ENCODE results near the gene CALU. TPM values are rescaled to one million over a fixed set of nuclear protein-coding genes. Genes with fewer than 3 reads are reported as not detected.

Gene CALU
- total and polyA plus RNA-seq, 8 donors: 8.7 to 46.0 (median 20.8) TPM

DNA sequence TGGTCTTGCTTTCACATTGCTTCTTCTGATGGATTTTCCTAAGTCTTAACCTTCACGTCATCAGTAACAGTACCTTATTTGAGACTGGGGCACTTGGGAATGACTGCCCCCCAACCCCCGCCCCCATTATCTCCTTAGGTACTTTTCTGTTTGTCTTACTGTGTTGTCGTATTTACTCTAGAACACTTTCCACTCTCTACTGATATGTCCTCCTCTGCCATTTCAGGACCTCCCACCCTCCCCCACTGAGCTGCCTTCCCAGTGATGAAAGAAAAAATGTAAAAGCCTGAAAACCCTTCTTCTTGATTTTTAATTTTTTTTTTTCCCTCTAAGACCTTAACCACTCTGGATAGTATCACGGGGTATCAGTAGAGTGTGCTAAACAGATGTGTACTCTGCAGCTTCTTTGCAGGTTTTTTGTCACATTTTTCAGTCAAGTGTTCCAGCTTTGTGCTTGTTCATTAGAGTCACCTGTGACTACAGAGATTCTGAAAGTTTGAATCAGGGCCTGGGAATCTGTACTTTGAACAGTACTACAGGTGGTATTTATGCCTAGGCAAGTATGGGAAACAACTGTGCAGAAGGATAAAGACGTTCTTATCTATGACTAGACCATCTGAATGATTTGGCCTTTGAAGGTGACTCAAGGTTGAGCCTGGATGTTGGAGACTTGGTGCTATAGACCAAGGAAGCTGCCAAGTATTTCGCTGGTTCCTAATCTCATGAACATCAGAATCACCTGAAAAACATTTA lies 8.3 kb downstream of the CALU start:
- TF ChIP-seq, protein P1, sequence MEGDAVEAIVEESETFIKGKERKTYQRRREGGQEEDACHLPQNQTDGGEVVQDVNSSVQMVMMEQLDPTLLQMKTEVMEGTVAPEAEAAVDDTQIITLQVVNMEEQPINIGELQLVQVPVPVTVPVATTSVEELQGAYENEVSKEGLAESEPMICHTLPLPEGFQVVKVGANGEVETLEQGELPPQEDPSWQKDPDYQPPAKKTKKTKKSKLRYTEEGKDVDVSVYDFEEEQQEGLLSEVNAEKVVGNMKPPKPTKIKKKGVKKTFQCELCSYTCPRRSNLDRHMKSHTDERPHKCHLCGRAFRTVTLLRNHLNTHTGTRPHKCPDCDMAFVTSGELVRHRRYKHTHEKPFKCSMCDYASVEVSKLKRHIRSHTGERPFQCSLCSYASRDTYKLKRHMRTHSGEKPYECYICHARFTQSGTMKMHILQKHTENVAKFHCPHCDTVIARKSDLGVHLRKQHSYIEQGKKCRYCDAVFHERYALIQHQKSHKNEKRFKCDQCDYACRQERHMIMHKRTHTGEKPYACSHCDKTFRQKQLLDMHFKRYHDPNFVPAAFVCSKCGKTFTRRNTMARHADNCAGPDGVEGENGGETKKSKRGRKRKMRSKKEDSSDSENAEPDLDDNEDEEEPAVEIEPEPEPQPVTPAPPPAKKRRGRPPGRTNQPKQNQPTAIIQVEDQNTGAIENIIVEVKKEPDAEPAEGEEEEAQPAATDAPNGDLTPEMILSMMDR (IDR thresholded peaks at IDR 0.05): no peak
- DNase-seq: no peak
- no peaks in the 10 kb centered on the region for H3K9me3 ChIP-seq
- ATAC-seq: peak; percentile 41 to 76 (median 53)
- peaks cover 0 to 23% (median 0%) of the 10 kb centered on the region in 3 donors for H3K36me3 ChIP-seq
- 40 to 51% methylated on average over 6 of the region's 6 CpGs for WGBS, 2 donors
- intact Hi-C loops (cut with DNase I): no loop called here
- H3K27me3 ChIP-seq: no peaks in the 10 kb centered on the region
- FAIRE-seq: no peak
- H3K4me3 ChIP-seq: no peak overlapping the region
- no peak overlapping the region for H3K27ac ChIP-seq
- peaks cover 5 to 25% (median 8%) of the 10 kb centered on the region in 3 donors for H3K4me1 ChIP-seq

DNA sequence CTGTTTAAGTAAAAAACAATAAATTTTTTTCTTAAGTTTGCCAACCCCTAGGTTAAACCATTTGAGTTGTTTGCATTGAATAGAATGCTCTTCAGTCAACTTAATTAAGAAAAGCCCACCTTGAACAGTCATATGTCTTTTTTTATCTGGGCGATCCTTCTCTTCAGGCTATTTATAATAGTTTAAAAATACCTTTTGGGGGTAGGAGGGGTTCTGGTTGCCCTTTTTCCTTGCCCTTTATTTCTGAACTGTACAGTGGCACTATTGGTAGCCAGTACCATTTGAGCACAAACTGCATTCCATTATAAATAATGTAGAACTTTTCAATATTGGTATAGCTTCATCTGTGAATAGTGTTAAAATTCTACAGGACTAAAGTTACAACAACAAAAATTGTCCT lies 13.1 kb downstream of the CALU start:
- no peak for FAIRE-seq
- intact Hi-C loops (cut with DNase I): no loop called here
- TF ChIP-seq, protein P1 (IDR thresholded peaks at IDR 0.05): no peak
- peaks cover 0 to 24% (median 2%) of the 10 kb centered on the region in 3 donors for H3K36me3 ChIP-seq
- 97 to 98% methylated on average over 1 of the region's 1 CpG for WGBS, 2 donors
- no peak for DNase-seq
- no peaks in the 10 kb centered on the region for H3K27me3 ChIP-seq
- no peak overlapping the region for H3K27ac ChIP-seq
- ATAC-seq: no peak
- H3K4me3 ChIP-seq: no peak overlapping the region
- H3K9me3 ChIP-seq: no peaks in the 10 kb centered on the region
- peaks cover 0 to 5% (median 0%) of the 10 kb centered on the region in 3 donors for H3K4me1 ChIP-seq

DNA sequence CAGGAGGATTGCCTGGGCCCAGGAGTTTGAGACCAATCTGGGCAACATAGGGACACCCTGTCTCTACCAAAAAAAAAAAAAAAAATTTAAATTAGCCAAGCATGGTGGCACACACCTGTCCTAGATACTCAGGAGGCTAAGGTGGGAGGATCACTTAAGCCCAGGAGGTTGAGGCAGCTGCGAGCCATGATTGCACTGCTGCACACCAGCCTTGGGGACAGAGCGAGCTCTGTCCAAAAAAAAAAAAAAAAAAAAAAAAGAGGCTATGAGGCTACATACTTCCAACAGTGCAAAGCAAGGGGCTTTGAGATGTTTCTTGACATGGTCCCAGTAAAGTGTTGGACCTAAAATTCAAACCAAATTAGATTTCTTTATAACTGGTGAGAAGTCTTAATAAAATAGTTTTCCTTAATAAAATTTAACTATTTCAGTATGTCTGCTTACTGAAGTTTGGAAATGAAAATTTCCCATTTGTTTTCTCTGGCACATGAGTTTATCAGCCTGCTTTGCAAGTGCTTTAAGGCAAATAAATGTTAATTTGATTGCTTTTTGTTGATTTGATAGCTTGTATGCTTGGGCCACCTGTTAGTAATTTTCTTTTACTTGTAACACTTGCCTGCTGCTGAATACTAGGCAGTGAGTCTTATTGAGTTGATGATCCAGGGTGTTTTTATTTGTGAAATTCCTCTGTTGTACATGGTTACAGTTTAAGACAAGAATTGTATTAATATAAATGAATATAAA lies 16.1 kb downstream of the CALU start:
- H3K27me3 ChIP-seq: no peaks in the 10 kb centered on the region
- peaks cover 0 to 3% (median 0%) of the 10 kb centered on the region in 3 donors for H3K4me1 ChIP-seq
- FAIRE-seq (no peak), DNase-seq (no peak), ATAC-seq (no peak)
- WGBS, 2 donors: 93 to 94% methylated on average over 2 of the region's 2 CpGs
- no peak overlapping the region for H3K27ac ChIP-seq
- peaks cover 0 to 25% (median 9%) of the 10 kb centered on the region in 3 donors for H3K36me3 ChIP-seq
- no peak overlapping the region for H3K4me3 ChIP-seq
- intact Hi-C loops (cut with DNase I): no loop called here
- H3K9me3 ChIP-seq: no peaks in the 10 kb centered on the region
- TF ChIP-seq, protein P1 (IDR thresholded peaks at IDR 0.05): no peak

- TF ChIP-seq, protein P1 (IDR thresholded peaks at IDR 0.05): no peak
- Histone ChIP-seq H3K9me3 (no peaks in the 10 kb centered on the region), H3K4me3 (no peak overlapping the region), H3K27me3 (no peaks in the 10 kb centered on the region), H3K36me3 (peaks cover 0 to 22% (median 9%) of the 10 kb centered on the region in 3 donors), H3K4me1 (peaks cover 0 to 3% (median 0%) of the 10 kb centered on the region in 3 donors), H3K27ac (no peak overlapping the region)
- intact Hi-C loops (cut with DNase I): no loop called here
- WGBS, 2 donors: 82 to 84% methylated on average over 5 of the region's 5 CpGs
- FAIRE-seq (no peak), DNase-seq (no peak), ATAC-seq (peak in 1 of 4 donors; percentile 63)
Observed at GRCh38 chr7:128755819-128756476, 16.8 kb downstream of the CALU start.
